ENCODE data around the gene GPX6. TPM values are rescaled to one million over a fixed set of nuclear protein-coding genes. Genes with fewer than 3 reads are reported as not detected.

Gene GPX6
- polyA plus RNA-seq, 3 donors, result not detected

GRCh38 chr6:28534875-28535274 lies 19.3 kb upstream of the GPX6 start:
- no peak overlapping the region for H2AFZ ChIP-seq (ENCODE audit: insufficient read depth, low read depth, low read length, poor library complexity, severe bottlenecking)
- Mint-ChIP-seq H3K4me3 (no peak overlapping the region), H3K27me3 (ENCODE audit: low read depth in 3 of 3) (peaks cover 30 to 46% (median 33%) of the 10 kb centered on the region in 3 donors), H3K9me3 (peaks cover 0 to 12% (median 4%) of the 10 kb centered on the region in 7 donors), H3K4me1 (no peaks in the 10 kb centered on the region), H3K27ac (peak overlapping the region in 1 of 7 donors; percentile 25), H3K36me3 (no peaks in the 10 kb centered on the region)
- no peak overlapping the region for H3K27ac ChIP-seq (ENCODE audit: low read depth in 1 of 2, low read length in 2 of 2)
- H3K79me2 ChIP-seq (ENCODE audit: insufficient read depth, low read length), result no peaks in the 10 kb centered on the region
- H3K9ac ChIP-seq (ENCODE audit: insufficient read depth, low read length, poor library complexity, severe bottlenecking), result no peak overlapping the region
- no peaks in the 10 kb centered on the region for H4K20me1 ChIP-seq (ENCODE audit: insufficient read depth, low read length)
- H3K4me2 ChIP-seq (replicated peaks; ENCODE audit: extremely low read depth, low read length, poor library complexity, severe bottlenecking), result no peak overlapping the region
- H3K36me3 ChIP-seq (replicated peaks in 1 of 2; ENCODE audit: control insufficient read depth in 1 of 2, insufficient read depth in 2 of 2, low read length in 2 of 2), result no peaks in the 10 kb centered on the region
- TF ChIP-seq CTCF (IDR thresholded peaks at IDR 0.05), result no peak
- no CpG with 5 or more reads among the region's 2 CpGs for WGBS (ENCODE audit: insufficient coverage)
- no peak for DNase-seq
- no peaks in the 10 kb centered on the region for H3K4me1 ChIP-seq (ENCODE audit: control insufficient read depth in 1 of 2, insufficient read depth in 2 of 2, low read length in 2 of 2)
- H3K9me3 ChIP-seq (replicated peaks in 1 of 2; ENCODE audit: control insufficient read depth in 1 of 2, insufficient read depth in 1 of 2, low read length in 2 of 2), result peaks cover 0 to 6% of the 10 kb centered on the region in 2 donors
- intact Hi-C loops (cut with micrococcal nuclease), result no loop called here
- H3K27me3 ChIP-seq (ENCODE audit: control insufficient read depth in 2 of 2, insufficient read depth in 2 of 2, low read length in 2 of 2), result peaks cover 27 to 39% of the 10 kb centered on the region in 2 donors
- no peak overlapping the region for H3K4me3 ChIP-seq (replicated peaks in 1 of 3; ENCODE audit: low read depth in 2 of 3, low read length in 3 of 3)

GRCh38 chr6:28534306-28534705 lies 18.7 kb upstream of the GPX6 start:
- H3K27me3 Mint-ChIP-seq (ENCODE audit: low read depth in 3 of 3), result peaks cover 29 to 43% (median 33%) of the 10 kb centered on the region in 3 donors
- no peaks in the 10 kb centered on the region for H3K4me1 Mint-ChIP-seq
- Histone ChIP-seq H3K27ac (ENCODE audit: low read depth in 1 of 2, low read length in 2 of 2) (no peak overlapping the region), H3K9ac (ENCODE audit: insufficient read depth, low read length, poor library complexity, severe bottlenecking) (no peak overlapping the region), H3K4me3 (replicated peaks in 1 of 3; ENCODE audit: low read depth in 2 of 3, low read length in 3 of 3) (no peak overlapping the region), H3K36me3 (replicated peaks in 1 of 2; ENCODE audit: control insufficient read depth in 1 of 2, insufficient read depth in 2 of 2, low read length in 2 of 2) (no peaks in the 10 kb centered on the region), H2AFZ (ENCODE audit: insufficient read depth, low read depth, low read length, poor library complexity, severe bottlenecking) (no peak overlapping the region), H3K9me3 (replicated peaks in 1 of 2; ENCODE audit: control insufficient read depth in 1 of 2, insufficient read depth in 1 of 2, low read length in 2 of 2) (peaks cover 0 to 6% of the 10 kb centered on the region in 2 donors), H3K27me3 (ENCODE audit: control insufficient read depth in 2 of 2, insufficient read depth in 2 of 2, low read length in 2 of 2) (peaks cover 25 to 34% of the 10 kb centered on the region in 2 donors), H3K79me2 (ENCODE audit: insufficient read depth, low read length) (no peaks in the 10 kb centered on the region), H3K4me2 (replicated peaks; ENCODE audit: extremely low read depth, low read length, poor library complexity, severe bottlenecking) (no peak overlapping the region), H4K20me1 (ENCODE audit: insufficient read depth, low read length) (no peaks in the 10 kb centered on the region), H3K4me1 (ENCODE audit: control insufficient read depth in 1 of 2, insufficient read depth in 2 of 2, low read length in 2 of 2) (no peaks in the 10 kb centered on the region)
- TF ChIP-seq CTCF (IDR thresholded peaks at IDR 0.05), result no peak
- no peak overlapping the region for H3K27ac Mint-ChIP-seq
- no peak overlapping the region for H3K4me3 Mint-ChIP-seq
- H3K36me3 Mint-ChIP-seq, result no peaks in the 10 kb centered on the region
- no peak for DNase-seq
- intact Hi-C loops (cut with micrococcal nuclease), result no loop called here
- peaks cover 0 to 12% (median 4%) of the 10 kb centered on the region in 7 donors for H3K9me3 Mint-ChIP-seq
- WGBS (ENCODE audit: insufficient coverage), result no CpG with 5 or more reads among the region's 3 CpGs

Data from CD14-positive monocyte (primary cell).